Measurements from ENCODE around the gene CA10. TPM values are rescaled to one million over a fixed set of nuclear protein-coding genes. Genes with fewer than 3 reads are reported as not detected.

The CA10 gene
- total and polyA plus RNA-seq, 2 donors (not counting 3 experiments of a cell fraction or from before 2014, with no cell fraction given) = not detected

- no peak for FAIRE-seq
- Histone ChIP-seq H3K36me3 (ENCODE audit: control insufficient read depth in 2 of 2, extremely low read depth in 1 of 2, insufficient read depth in 2 of 2, low read length in 2 of 2) (no peaks in the 10 kb centered on the region), H3K27me3 (ENCODE audit: control insufficient read depth in 2 of 2, insufficient read depth in 2 of 2, low read length in 2 of 2) (no peaks in the 10 kb centered on the region), H4K20me1 (replicated peaks; ENCODE audit: control insufficient read depth, extremely low read depth, insufficient read depth, low read length) (no peaks in the 10 kb centered on the region), H3K4me3 (replicated peaks in 1 of 3; ENCODE audit: insufficient read depth in 1 of 3, low read depth in 1 of 3, low read length in 3 of 3) (no peak overlapping the region), H3K9me1 (replicated peaks; ENCODE audit: control insufficient read depth, extremely low read depth, insufficient read depth, low read length) (no peaks in the 10 kb centered on the region), H3K4me2 (ENCODE audit: insufficient read depth, low read length) (no peak overlapping the region), H3K9ac (replicated peaks; ENCODE audit: extremely low read depth, insufficient read depth, low read length) (no peak overlapping the region), H2AFZ (ENCODE audit: low read depth, low read length) (no peak overlapping the region), H3K9me3 (replicated peaks; ENCODE audit: control insufficient read depth, insufficient read depth, low read length) (no peaks in the 10 kb centered on the region), H3K27ac (ENCODE audit: insufficient read depth, low read depth, low read length) (no peak overlapping the region), H3K4me1 (ENCODE audit: control insufficient read depth, extremely low read depth, insufficient read depth, low read length) (no peaks in the 10 kb centered on the region), H3K79me2 (ENCODE audit: control insufficient read depth, insufficient read depth, low read length) (no peaks in the 10 kb centered on the region)
- no peak for DNase-seq (ENCODE audit: low read depth, low spot score)
- intact Hi-C loops (cut with micrococcal nuclease) (no loop called here), dilution Hi-C loops (cut with MboI; ENCODE audit: extremely low pct_ligation_motif_present, low sequenced_read_pairs) (no loop called here)
- CTCF ChIA-PET = no interaction called here
- TF ChIP-seq FOS (IDR thresholded peaks at IDR 0.05; ENCODE audit: borderline replicate concordance, insufficient read depth, low read length) (no peak), MYC (IDR thresholded peaks at IDR 0.05; ENCODE audit: low read depth, low read length) (no peak), CTCF (IDR thresholded peaks at IDR 0.05; ENCODE audit: extremely low read depth in 1 of 2, insufficient read depth in 1 of 2, low read depth in 1 of 2, low read length in 2 of 2) (no peak), POLR2AphosphoS5 (IDR thresholded peaks at IDR 0.05; ENCODE audit: insufficient read depth, low read depth, low read length) (no peak), JUN (IDR thresholded peaks at IDR 0.05; ENCODE audit: borderline replicate concordance, insufficient read depth, insufficient read length, low read depth) (no peak), EZH2 (IDR thresholded peaks at IDR 0.05; ENCODE audit: borderline replicate concordance, low read depth, low read length, severe bottlenecking) (no peak)
- POLR2A ChIA-PET = no interaction called here
- BruUV-seq (replicated peaks) = no TSS peak
These were observed 487.6 kb downstream of the CA10 start for GRCh38 chr17:51670899-51671298.

DNA sequence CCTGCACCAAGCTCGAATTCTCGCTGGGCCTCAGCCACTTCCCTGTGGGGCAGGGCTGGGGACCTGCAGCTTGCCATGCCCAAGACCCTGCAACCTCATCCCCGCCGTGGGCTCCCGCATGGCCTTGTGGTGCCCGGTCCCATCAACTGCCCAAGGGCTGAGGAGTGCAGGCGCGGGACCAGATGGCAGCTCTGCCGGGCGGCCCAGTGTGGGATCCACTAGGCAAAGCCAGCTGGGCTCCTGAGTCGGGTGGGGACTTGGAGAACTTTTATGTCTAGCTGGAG, 489.6 kb downstream of the CA10 start:
- H3K4me3 ChIP-seq (replicated peaks in 1 of 3; ENCODE audit: insufficient read depth in 1 of 3, low read depth in 1 of 3, low read length in 3 of 3) = no peak overlapping the region
- no peaks in the 10 kb centered on the region for H3K9me3 ChIP-seq (replicated peaks; ENCODE audit: control insufficient read depth, insufficient read depth, low read length)
- no peaks in the 10 kb centered on the region for H3K27me3 ChIP-seq (ENCODE audit: control insufficient read depth in 2 of 2, insufficient read depth in 2 of 2, low read length in 2 of 2)
- H3K9ac ChIP-seq (replicated peaks; ENCODE audit: extremely low read depth, insufficient read depth, low read length) = no peak overlapping the region
- no peaks in the 10 kb centered on the region for H3K4me1 ChIP-seq (ENCODE audit: control insufficient read depth, extremely low read depth, insufficient read depth, low read length)
- DNase-seq (ENCODE audit: low read depth, low spot score) (no peak), FAIRE-seq (no peak)
- intact Hi-C loops (cut with micrococcal nuclease) = no loop called here
- no peak overlapping the region for H3K4me2 ChIP-seq (ENCODE audit: insufficient read depth, low read length)
- no peaks in the 10 kb centered on the region for H4K20me1 ChIP-seq (replicated peaks; ENCODE audit: control insufficient read depth, extremely low read depth, insufficient read depth, low read length)
- ChIA-PET POLR2A (no interaction called here), CTCF (no interaction called here)
- dilution Hi-C loops (cut with MboI; ENCODE audit: extremely low pct_ligation_motif_present, low sequenced_read_pairs) = no loop called here
- H3K36me3 ChIP-seq (ENCODE audit: control insufficient read depth in 2 of 2, extremely low read depth in 1 of 2, insufficient read depth in 2 of 2, low read length in 2 of 2) = no peaks in the 10 kb centered on the region
- no peaks in the 10 kb centered on the region for H3K79me2 ChIP-seq (ENCODE audit: control insufficient read depth, insufficient read depth, low read length)
- no peaks in the 10 kb centered on the region for H3K9me1 ChIP-seq (replicated peaks; ENCODE audit: control insufficient read depth, extremely low read depth, insufficient read depth, low read length)
- no peak overlapping the region for H3K27ac ChIP-seq (ENCODE audit: insufficient read depth, low read depth, low read length)
- no peak overlapping the region for H2AFZ ChIP-seq (ENCODE audit: low read depth, low read length)
- BruUV-seq (replicated peaks) = no TSS peak
- TF ChIP-seq POLR2A (IDR thresholded peaks at IDR 0.05; ENCODE audit: low read depth, low read length) (no peak), EZH2 (IDR thresholded peaks at IDR 0.05; ENCODE audit: borderline replicate concordance, low read depth, low read length, severe bottlenecking) (no peak), MYC (IDR thresholded peaks at IDR 0.05; ENCODE audit: low read depth, low read length) (no peak), GATA2 (IDR thresholded peaks at IDR 0.05; ENCODE audit: insufficient read depth, insufficient read length, low read depth, low read length) (no peak), POLR2AphosphoS5 (IDR thresholded peaks at IDR 0.05; ENCODE audit: insufficient read depth, low read depth, low read length) (no peak), FOS (IDR thresholded peaks at IDR 0.05; ENCODE audit: borderline replicate concordance, insufficient read depth, low read length) (no peak), JUN (IDR thresholded peaks at IDR 0.05; ENCODE audit: borderline replicate concordance, insufficient read depth, insufficient read length, low read depth) (no peak), CTCF (IDR thresholded peaks at IDR 0.05; ENCODE audit: extremely low read depth in 1 of 2, insufficient read depth in 1 of 2, low read depth in 1 of 2, low read length in 2 of 2) (no peak)
- TF ChIP-seq, protein P1, sequence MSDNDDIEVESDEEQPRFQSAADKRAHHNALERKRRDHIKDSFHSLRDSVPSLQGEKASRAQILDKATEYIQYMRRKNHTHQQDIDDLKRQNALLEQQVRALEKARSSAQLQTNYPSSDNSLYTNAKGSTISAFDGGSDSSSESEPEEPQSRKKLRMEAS (IDR thresholded peaks at IDR 0.05; ENCODE audit: insufficient read depth, insufficient read length) = no peak
